Activated CD4-positive, alpha-beta T cell treated with anti-CD3 and anti-CD28 coated beads, Interleukin-2, amount 50 U/mL, for 4 hours (primary cell): Measurements from ENCODE around the gene RAB4B.
"Not testable (repeated sequence)": the region's sequence is repeated elsewhere in the genome, so short reads cannot be mapped to it uniquely, and the experiment has no call there.

Experiments
- DNase-seq, 2 experiments: peaks; one replicate each; pipeline ENCODE4 v3.0.0-alpha.2; 2020

RAB4B gene

GRCh38 chr19:40825460-40826095 lies 47.5 kb downstream of the RAB4B start:
- not testable (repeated sequence) for DNase-seq

- DNase-seq, result not testable (repeated sequence)
These were observed 48.3 kb downstream of the RAB4B start for GRCh38 chr19:40826312-40826698.

- DNase-seq, result not testable (repeated sequence)
These were observed 48.8 kb downstream of the RAB4B start for GRCh38 chr19:40826699-40827385.

DNA sequence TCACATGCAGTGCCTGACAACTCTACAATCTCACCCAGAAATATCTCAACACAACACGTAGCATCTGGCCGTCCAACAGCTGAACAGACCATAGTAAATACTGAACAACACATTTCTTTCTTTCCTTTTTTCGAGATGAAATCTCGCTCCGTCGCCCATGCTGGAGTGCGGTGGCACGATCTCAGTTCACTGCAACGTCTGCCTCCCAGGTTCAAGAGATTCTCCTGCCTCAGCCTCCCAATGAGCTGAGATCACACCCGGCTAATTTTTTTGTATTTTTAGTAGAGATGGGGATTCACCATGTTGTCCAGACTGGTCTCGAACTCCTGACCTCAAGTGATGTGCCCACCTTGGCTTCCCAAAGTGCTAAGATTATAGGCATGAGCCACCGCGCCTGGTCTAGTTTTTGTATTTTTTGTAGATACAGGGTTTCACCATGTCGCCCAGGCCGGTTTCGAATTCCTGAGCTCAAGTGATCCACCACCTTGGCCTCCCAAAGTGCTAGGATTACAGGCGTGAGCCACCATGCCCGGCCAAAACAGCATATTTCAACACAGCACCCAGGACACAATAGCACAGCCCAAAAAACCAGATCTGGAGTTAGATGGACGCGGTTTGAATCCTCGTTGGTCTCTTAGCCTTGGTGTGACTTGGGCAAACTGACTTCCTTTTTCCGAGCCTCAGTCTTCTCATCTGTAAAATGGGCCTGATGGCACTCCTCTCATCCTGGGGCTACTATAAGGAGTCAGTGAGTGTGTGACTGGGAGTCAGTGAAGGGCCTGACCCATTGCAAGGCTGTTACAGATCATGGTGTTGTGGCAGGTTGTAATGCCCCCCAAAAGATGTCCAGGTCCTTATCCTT lies 49.6 kb downstream of the RAB4B start:
- DNase-seq, result no peak

DNA sequence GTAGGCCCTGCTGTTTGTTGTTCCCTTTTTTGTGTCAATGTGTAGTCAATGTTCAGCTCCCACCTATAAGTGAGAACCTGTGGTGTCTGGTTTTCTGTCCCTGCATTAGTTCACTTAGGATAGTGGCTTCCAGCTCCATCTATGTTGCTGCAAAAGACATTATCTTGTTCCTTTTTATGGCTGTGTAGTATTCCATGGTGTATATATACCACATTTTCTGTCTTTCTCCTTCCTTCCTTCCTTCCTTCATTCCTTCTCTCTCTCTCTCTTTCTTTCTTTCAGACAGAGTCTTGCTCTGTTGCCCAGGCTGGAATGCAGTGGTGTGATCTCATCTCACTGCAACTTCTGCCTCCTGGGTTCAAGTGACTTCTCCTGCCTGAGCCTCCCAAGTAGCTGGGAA lies 51.2 kb downstream of the RAB4B start:
- DNase-seq, result no peak

GRCh38 chr19:40830741-40831140 lies 52.7 kb downstream of the RAB4B start:
- not testable (repeated sequence) for DNase-seq

DNA sequence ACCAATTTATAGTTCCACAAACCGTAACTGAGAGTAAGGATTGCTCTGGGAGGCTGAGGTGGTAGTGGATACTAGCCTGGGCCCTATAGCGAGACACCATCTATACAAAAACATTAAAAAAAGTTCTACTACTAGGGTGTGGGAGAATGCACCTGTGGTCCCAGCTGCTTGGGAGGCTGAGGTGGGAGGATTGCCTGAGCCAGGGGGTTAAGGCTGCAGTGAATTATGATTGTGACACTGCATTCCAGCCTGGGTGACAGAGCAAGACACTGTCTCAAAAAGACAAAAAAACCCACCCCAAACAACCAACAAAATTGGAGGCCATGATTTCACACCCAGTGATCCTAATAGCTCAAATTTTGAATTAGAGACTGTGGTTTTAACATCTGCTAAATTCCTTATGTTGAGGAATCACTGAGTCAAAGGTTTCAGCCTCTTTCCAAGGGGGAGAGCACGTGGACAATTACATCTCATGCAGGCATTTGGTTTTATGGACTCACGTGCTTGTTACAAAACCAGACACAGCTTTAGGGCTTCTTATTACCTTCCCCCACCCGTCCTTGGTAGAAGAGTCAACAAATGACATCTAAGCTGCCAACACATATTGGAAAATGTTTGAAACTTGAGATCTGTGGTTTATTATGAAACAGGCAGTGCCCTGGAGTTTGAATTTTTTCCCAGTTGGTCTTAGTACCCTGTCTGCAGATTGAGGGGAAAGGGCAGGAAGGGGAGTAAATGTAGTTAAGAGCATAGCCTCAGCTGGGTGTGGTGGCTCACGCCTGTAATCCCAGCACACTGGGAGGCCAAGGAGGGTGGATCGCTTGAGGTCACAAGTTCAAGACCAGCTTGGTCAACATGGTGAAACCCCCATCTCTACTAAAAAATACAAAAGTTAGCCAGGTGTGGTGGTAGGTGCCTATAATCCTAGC lies 53.7 kb downstream of the RAB4B start:
- no peak for DNase-seq

DNA sequence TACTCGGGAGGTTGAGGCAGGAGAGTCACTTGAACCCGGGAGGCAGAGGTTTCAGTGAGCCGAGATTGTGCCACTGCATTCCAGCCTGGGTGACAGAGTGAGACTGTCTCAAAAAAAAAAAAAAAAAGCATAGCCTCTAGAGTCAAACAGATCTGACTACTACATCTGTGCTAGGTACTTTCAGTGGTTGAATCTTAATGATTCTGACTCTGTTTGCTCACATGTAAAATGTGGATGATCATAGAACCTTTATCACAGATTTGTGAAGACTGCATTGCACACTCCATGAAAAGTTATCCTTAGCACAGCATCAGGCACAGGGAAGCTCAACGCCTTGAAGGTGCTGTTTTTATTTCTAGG lies 54.4 kb downstream of the RAB4B start:
- not testable (repeated sequence) for DNase-seq

DNA sequence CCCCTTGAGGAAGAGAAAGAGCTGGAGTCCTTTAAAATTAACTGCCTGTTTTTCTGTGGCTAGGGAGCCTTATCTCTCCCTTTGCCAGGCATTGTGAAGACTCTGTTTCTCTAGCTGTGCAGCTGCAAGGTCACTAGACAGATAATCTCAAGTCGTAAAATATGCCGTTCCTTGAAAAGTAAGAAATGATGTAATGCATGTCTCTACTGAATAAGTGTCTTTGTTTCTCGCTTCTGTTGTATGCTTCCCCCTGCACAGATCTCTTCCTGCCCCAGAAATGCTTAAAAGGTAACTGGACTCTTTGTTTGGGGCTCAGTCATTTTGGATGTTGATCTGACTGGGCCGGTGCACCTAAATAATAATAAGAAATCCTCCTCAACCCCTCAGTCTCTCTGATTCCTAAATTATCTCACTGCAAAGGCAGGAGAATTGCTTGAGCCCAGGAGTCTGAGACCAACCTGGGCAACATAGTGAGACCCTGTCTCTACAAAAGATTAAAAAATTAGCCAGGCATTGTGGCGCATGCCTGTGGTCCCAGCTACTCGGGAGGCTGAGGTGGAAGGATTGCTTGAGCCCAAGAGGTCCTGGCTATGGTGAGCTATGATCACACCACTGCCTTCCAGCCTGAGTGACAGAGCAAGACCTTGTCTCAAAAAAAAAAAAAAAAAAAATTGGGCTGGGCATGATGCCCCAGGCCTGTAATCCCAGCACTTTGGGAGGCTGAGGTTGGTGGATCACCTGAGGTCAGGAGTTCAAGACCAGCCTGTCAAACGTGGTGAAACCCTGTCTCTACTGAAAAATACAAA lies 55.9 kb downstream of the RAB4B start:
- DNase-seq, result not testable (repeated sequence)

DNA sequence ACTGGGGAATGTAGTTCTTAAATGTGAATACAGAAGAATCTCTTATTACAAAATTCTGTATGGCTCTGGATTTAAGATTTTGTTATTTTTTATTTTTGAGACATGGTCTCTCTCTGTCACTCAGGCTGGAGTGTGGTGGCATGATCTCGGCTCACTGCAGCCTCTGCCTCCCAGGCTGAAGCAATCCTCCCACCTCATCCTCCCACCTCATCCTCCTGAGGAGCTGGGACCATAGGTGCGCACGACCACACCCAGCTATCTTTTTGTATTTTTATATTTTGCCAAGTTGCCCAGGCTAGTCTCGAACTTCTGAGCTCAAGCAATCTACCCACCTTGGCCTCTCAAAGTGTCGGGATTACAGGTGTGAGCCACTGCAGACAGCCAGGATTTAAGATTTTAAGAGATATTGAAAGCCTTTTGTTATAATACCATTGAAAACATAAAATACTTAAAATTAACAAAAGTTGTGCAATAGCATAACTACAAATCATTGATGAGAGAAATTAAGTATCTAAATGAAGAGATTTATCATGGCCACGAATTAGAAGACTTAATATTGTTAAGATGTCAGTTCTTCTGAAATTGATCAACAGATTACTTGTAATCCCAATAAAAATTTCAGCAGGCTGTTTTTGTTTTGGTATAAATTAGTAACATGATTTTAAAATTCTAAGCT lies 58.8 kb downstream of the RAB4B start:
- no peak for DNase-seq

- DNase-seq, result not testable (repeated sequence)
These were observed 60.4 kb downstream of the RAB4B start for GRCh38 chr19:40838477-40838876.

- DNase-seq, result not testable (repeated sequence)
These were observed 64.0 kb downstream of the RAB4B start for GRCh38 chr19:40842012-40842411.

DNA sequence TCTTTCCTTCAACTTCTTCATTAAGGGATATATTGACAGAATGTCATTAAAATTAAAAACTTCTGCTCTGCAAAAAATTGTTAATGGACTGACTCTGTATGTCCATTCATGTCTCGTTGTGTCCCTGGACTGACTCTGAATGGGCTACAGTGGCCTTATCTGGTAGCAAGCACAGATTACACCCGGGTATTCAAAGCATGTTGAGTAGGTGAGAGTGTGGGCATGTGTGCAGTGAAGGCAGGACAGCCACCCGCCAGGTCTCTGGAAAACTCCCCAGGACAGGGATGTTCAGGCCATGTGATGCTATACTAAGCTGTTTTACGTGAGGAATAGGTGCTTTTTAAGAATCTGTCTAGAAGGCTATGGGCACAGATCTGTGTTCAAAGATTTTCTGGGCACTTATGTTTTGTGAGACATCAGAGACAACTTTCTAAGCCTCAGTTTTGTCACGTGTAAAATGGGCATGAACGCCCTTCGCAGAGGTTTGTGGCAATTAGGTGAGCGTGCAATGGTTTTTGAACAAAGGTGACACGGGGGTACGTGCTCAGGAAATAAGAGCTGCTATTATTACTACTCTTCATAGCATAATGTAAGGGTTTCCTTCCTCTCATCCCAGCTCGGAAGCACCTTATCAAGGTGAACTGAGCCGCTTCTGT lies 65.1 kb downstream of the RAB4B start:
- DNase-seq, result not testable (repeated sequence)

GRCh38 chr19:40843653-40844052 lies 65.6 kb downstream of the RAB4B start:
- peak; percentile 56 to 61 for DNase-seq
